Measurements from ENCODE around the gene IFNE. TPM values are rescaled to one million over a fixed set of nuclear protein-coding genes. Genes with fewer than 3 reads are reported as not detected.

IFNE gene
- total RNA-seq, 4 donors from 2014 or later: not detected

DNA sequence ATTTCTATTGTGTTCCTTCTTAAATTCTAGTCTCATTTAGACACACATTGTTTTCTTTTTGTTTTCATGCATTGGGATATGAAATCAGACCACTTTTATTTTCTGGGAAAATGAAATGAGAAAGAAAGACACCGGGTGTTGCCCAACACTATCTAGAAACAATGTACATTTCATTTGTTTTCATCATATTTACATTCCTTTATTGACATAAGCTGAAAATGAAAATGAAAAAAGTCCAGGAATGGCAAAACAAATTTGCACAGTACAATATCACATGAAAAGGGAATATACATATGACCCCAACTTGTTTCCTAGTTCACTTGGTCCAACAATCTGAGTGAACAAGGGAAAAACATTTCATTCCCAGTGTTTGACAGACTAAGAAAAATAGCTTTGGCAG is 20.7 kb downstream of the IFNE start:
- TF ChIP-seq POLR2A (IDR thresholded peaks at IDR 0.05): no peak
- TF ChIP-seq, protein P1, sequence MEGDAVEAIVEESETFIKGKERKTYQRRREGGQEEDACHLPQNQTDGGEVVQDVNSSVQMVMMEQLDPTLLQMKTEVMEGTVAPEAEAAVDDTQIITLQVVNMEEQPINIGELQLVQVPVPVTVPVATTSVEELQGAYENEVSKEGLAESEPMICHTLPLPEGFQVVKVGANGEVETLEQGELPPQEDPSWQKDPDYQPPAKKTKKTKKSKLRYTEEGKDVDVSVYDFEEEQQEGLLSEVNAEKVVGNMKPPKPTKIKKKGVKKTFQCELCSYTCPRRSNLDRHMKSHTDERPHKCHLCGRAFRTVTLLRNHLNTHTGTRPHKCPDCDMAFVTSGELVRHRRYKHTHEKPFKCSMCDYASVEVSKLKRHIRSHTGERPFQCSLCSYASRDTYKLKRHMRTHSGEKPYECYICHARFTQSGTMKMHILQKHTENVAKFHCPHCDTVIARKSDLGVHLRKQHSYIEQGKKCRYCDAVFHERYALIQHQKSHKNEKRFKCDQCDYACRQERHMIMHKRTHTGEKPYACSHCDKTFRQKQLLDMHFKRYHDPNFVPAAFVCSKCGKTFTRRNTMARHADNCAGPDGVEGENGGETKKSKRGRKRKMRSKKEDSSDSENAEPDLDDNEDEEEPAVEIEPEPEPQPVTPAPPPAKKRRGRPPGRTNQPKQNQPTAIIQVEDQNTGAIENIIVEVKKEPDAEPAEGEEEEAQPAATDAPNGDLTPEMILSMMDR (IDR thresholded peaks at IDR 0.05): no peak
- TF ChIP-seq POLR2AphosphoS5 (IDR thresholded peaks at IDR 0.05): no peak
- TF ChIP-seq EP300 (IDR thresholded peaks at IDR 0.05; ENCODE audit: low read depth): no peak
- H3K27ac ChIP-seq: no peak overlapping the region
- H3K9me3 ChIP-seq: no peaks in the 10 kb centered on the region
- H3K4me1 ChIP-seq: no peaks in the 10 kb centered on the region
- intact Hi-C loops (cut with DNase I; ENCODE audit: low total_unique reads) (no loop called here), in situ Hi-C loops (cut with MboI; ENCODE audit: low pct_ligation_motif_present in 1 of 4, low pct_unique_long_range_greater_than_20kb in 1 of 4, low sequenced_read_pairs in 3 of 4) (loop anchor here in 3 of 4 donors (10.0 to 25.0 kb wide), 2 partner anchors 326 to 333 kb away; no protein-coding TSS in a partner anchor)
- WGBS, 2 donors (ENCODE audit: low coverage in 1 of 2): 48 to 67% methylated on average over 1 of the region's 1 CpG
- no peaks in the 10 kb centered on the region for H3K36me3 ChIP-seq
- H3K27me3 ChIP-seq: peaks cover 19% of the 10 kb centered on the region
- no peak overlapping the region for H3K4me3 ChIP-seq
- no peak for DNase-seq

- DNase-seq: peak; percentile 16
- TF ChIP-seq, protein P1 (IDR thresholded peaks at IDR 0.05): peak; percentile 59 to 74 (median 70)
- no peak for TF ChIP-seq EP300 (IDR thresholded peaks at IDR 0.05; ENCODE audit: low read depth)
- TF ChIP-seq POLR2A (IDR thresholded peaks at IDR 0.05): no peak
- no peak for TF ChIP-seq POLR2AphosphoS5 (IDR thresholded peaks at IDR 0.05)
- H3K4me3 ChIP-seq: no peak overlapping the region
- intact Hi-C loops (cut with DNase I; ENCODE audit: low total_unique reads) (loop anchor here (5.0 kb wide), 1 partner anchor 133 kb away; no protein-coding TSS in a partner anchor), in situ Hi-C loops (cut with MboI; ENCODE audit: low pct_ligation_motif_present in 1 of 4, low pct_unique_long_range_greater_than_20kb in 1 of 4, low sequenced_read_pairs in 3 of 4) (loop anchor here in 2 of 4 donors (25.0 kb wide), 1 partner anchor 332 kb away; no protein-coding TSS in a partner anchor)
- H3K27me3 ChIP-seq: peaks cover under 1% of the 10 kb centered on the region
- H3K27ac ChIP-seq: no peak overlapping the region
- no peaks in the 10 kb centered on the region for H3K36me3 ChIP-seq
- no peaks in the 10 kb centered on the region for H3K4me1 ChIP-seq
- H3K9me3 ChIP-seq: no peaks in the 10 kb centered on the region
Observed at GRCh38 chr9:21455320-21455719, 26.8 kb downstream of the IFNE start.

GRCh38 chr9:21454149-21454548 is 28.0 kb downstream of the IFNE start:
- no peaks in the 10 kb centered on the region for H3K9me3 ChIP-seq
- H3K4me3 ChIP-seq: no peak overlapping the region
- H3K27me3 ChIP-seq: no peaks in the 10 kb centered on the region
- 63 to 70% methylated on average over 2 of the region's 2 CpGs for WGBS, 2 donors (ENCODE audit: low coverage in 1 of 2)
- DNase-seq: no peak
- no peaks in the 10 kb centered on the region for H3K36me3 ChIP-seq
- TF ChIP-seq EP300 (IDR thresholded peaks at IDR 0.05; ENCODE audit: low read depth) (no peak), POLR2AphosphoS5 (IDR thresholded peaks at IDR 0.05) (no peak), POLR2A (IDR thresholded peaks at IDR 0.05) (no peak)
- TF ChIP-seq, protein P1 (IDR thresholded peaks at IDR 0.05): no peak
- H3K27ac ChIP-seq: no peak overlapping the region
- in situ Hi-C loops (cut with MboI; ENCODE audit: low pct_ligation_motif_present in 1 of 4, low pct_unique_long_range_greater_than_20kb in 1 of 4, low sequenced_read_pairs in 3 of 4): loop anchor here in 2 of 4 donors (25.0 kb wide), 1 partner anchor 333 kb away; no protein-coding TSS in a partner anchor
- no peaks in the 10 kb centered on the region for H3K4me1 ChIP-seq
- intact Hi-C loops (cut with DNase I; ENCODE audit: low total_unique reads): no loop called here

GRCh38 chr9:21452681-21453080 is 29.4 kb downstream of the IFNE start:
- Histone ChIP-seq H3K4me1 (no peaks in the 10 kb centered on the region), H3K27ac (no peak overlapping the region), H3K36me3 (no peaks in the 10 kb centered on the region), H3K27me3 (no peaks in the 10 kb centered on the region), H3K4me3 (no peak overlapping the region), H3K9me3 (no peaks in the 10 kb centered on the region)
- TF ChIP-seq, protein P1 (IDR thresholded peaks at IDR 0.05): no peak
- TF ChIP-seq POLR2AphosphoS5 (IDR thresholded peaks at IDR 0.05): no peak
- intact Hi-C loops (cut with DNase I; ENCODE audit: low total_unique reads): no loop called here
- no peak for DNase-seq
- WGBS, 2 donors (ENCODE audit: low coverage in 1 of 2): 80% methylated on average over 4 of the region's 4 CpGs; no CpG with 5 or more reads in 1 of the 2 donors
- in situ Hi-C loops (cut with MboI; ENCODE audit: low pct_ligation_motif_present in 1 of 4, low pct_unique_long_range_greater_than_20kb in 1 of 4, low sequenced_read_pairs in 3 of 4): loop anchor here in 2 of 4 donors (25.0 kb wide), 1 partner anchor 335 kb away; no protein-coding TSS in a partner anchor
